MV-4-11 (cell line): Measurements from ENCODE around the gene C16orf90.

Experiments
- DNase-seq: peaks from one replicate; lab custom pipeline; 2025; lab: John Stamatoyannopoulos, UW

Gene C16orf90

GRCh38 chr16:3495176-3495575, at the start of gene C16orf90:
Gene C16orf90, minus strand, starts transcription at chr16:3495489. Its CDS starts 68 bp downstream, at chr16:3495421.
- DNase-seq = no peak

- DNase-seq = no peak
Measured at GRCh38 chr16:3542601-3543373, 47.5 kb upstream of the C16orf90 start.

GRCh38 chr16:3541527-3542155, 46.4 kb upstream of the C16orf90 start:
- DNase-seq = no peak

GRCh38 chr16:3538222-3538621, 42.9 kb upstream of the C16orf90 start:
- DNase-seq = no peak

GRCh38 chr16:3536851-3537250, 41.6 kb upstream of the C16orf90 start:
- DNase-seq = no peak

- DNase-seq = no peak
Measured at GRCh38 chr16:3536271-3536731, 41.0 kb upstream of the C16orf90 start.

- DNase-seq = no peak
Measured at GRCh38 chr16:3534126-3534525, 38.8 kb upstream of the C16orf90 start.

- no peak for DNase-seq
Measured at GRCh38 chr16:3532741-3533140, 37.5 kb upstream of the C16orf90 start.

- no peak for DNase-seq
Measured at GRCh38 chr16:3530371-3530914, 35.2 kb upstream of the C16orf90 start.

GRCh38 chr16:3529175-3529574, 33.9 kb upstream of the C16orf90 start:
- no peak for DNase-seq

GRCh38 chr16:3528406-3528805, 33.1 kb upstream of the C16orf90 start:
- no peak for DNase-seq

GRCh38 chr16:3527216-3527829, 32.0 kb upstream of the C16orf90 start:
- peak; percentile 56 for DNase-seq

- peak; percentile 56 for DNase-seq
Measured at GRCh38 chr16:3525951-3526350, 30.7 kb upstream of the C16orf90 start.

- DNase-seq = no peak
Measured at GRCh38 chr16:3523281-3523680, 28.0 kb upstream of the C16orf90 start.

GRCh38 chr16:3520841-3521240, 25.6 kb upstream of the C16orf90 start:
- DNase-seq = no peak

- no peak for DNase-seq
Measured at GRCh38 chr16:3520413-3520812, 25.1 kb upstream of the C16orf90 start.

- no peak for DNase-seq
Measured at GRCh38 chr16:3519581-3519980, 24.3 kb upstream of the C16orf90 start.

- no peak for DNase-seq
Measured at GRCh38 chr16:3518986-3519348, 23.7 kb upstream of the C16orf90 start.

GRCh38 chr16:3518292-3518985, 23.1 kb upstream of the C16orf90 start:
- no peak for DNase-seq

- no peak for DNase-seq
Measured at GRCh38 chr16:3515897-3516296, 20.6 kb upstream of the C16orf90 start.

GRCh38 chr16:3514621-3515020, 19.3 kb upstream of the C16orf90 start:
- no peak for DNase-seq

GRCh38 chr16:3513892-3514583, 18.7 kb upstream of the C16orf90 start:
- no peak for DNase-seq
